ENCODE data around the gene SH2D1B. TPM values are rescaled to one million over a fixed set of nuclear protein-coding genes. Genes with fewer than 3 reads are reported as not detected.
A peak's percentile ranks its signal among the peaks of the same experiment; 100 is the strongest.

The SH2D1B gene
- total RNA-seq (2011; cell fraction: chromatin; rRNA removed; ENCODE audit: low replicate concordance): 4.8 and 6.8 TPM in 2 replicates
- total RNA-seq (2011; cell fraction: nucleolus; rRNA removed): 2.2 and 2.8 TPM in 2 replicates
- total RNA-seq (2011; cell fraction: nucleoplasm; rRNA removed): 4.0 and 5.0 TPM in 2 replicates
- total RNA-seq (2014; rRNA removed): 5.2 and 5.6 TPM in 2 replicates
- total RNA-seq (2014; rRNA removed; fragmentation: Illumina TruSeq; extraction: Trizol): 9.7 and 10.8 TPM in 2 replicates
- 7.9 and 8.3 TPM in 2 replicates for total RNA-seq (2015; rRNA removed; fragmentation: Illumina TruSeq; extraction: Trizol)
- 5.4 and 6.3 TPM in 2 replicates for total RNA-seq (2021)
- 4.8 and 5.7 TPM in 2 replicates for polyA plus RNA-seq (2011; rRNA removed)
- 3.3 and 5.0 TPM in 2 replicates for polyA plus RNA-seq (2011; cell fraction: cytosol; rRNA removed)
- 4.2 and 4.5 TPM in 2 replicates for polyA plus RNA-seq (2011; cell fraction: nucleus; rRNA removed)
- polyA plus RNA-seq (2012): 3.6 and 9.5 TPM in 2 replicates
- polyA plus RNA-seq (2014; fragmentation: Illumina TruSeq; extraction: Trizol): 13.4 and 14.1 TPM in 2 replicates
- 10 to 100 TPM; 17.1 to 19.6 TPM for polyA plus RNA-seq (2014; fragmentation: Nextera tagmentation; extraction: Ambion mirVana)
- polyA plus RNA-seq (2014; rRNA removed): 7.2 and 12.3 TPM in 2 replicates
- polyA minus RNA-seq (2011; rRNA and poly(A)+ RNA removed): 3.4 and 4.4 TPM in 2 replicates
- polyA minus RNA-seq (2011; cell fraction: cytosol; rRNA and poly(A)+ RNA removed): 1.0 and 1.7 TPM in 2 replicates
- 1.3 and 2.6 TPM in 2 replicates for polyA minus RNA-seq (2011; cell fraction: nucleus; rRNA and poly(A)+ RNA removed)
- Bru-seq, nascent RNA: percentile 47 among the genes with signal in this experiment
- BruChase-seq, experiment 1, labeled RNA remaining after a 2-hour chase: percentile 35 among the genes with signal in this experiment
- percentile 34 among the genes with signal in this experiment for BruChase-seq, experiment 2, labeled RNA remaining after a 6-hour chase
- long read RNA-seq, experiment 1, transcript SH2D1B-201 (4 exons, 2,523 nt): major isoform, 12 of 19 reads
- long read RNA-seq, experiment 1, partial matches to known transcripts: 6 of 19 reads
- long read RNA-seq, experiment 1, other reads (novel, unspliced or antisense): 1 of 19 reads
- long read RNA-seq, experiment 2: 0 reads
- long read RNA-seq, experiment 3, transcript SH2D1B-201 (4 exons, 2,523 nt): major isoform, 7 of 8 reads
- long read RNA-seq, experiment 3, partial matches to known transcripts: 0 of 8 reads
- long read RNA-seq, experiment 3, other reads (novel, unspliced or antisense): 1 of 8 reads

- H3K9me3 ChIP-seq (replicated peaks; ENCODE audit: control insufficient read depth, insufficient read depth, low read depth, low read length): no peaks in the 10 kb centered on the region
- ATAC-seq (peak; percentile 76), DNase-seq (ENCODE audit: extremely low read depth in 1 of 4, low spot score in 3 of 4) (peak in 2 of 4 experiments; percentile 68 to 73), FAIRE-seq (peak; percentile 63)
- 25% methylated on average over 3 of the region's 3 CpGs for WGBS (ENCODE audit: insufficient coverage, low coverage, missing lambda C conversion rate)
- intact Hi-C loops (cut with micrococcal nuclease) (no loop called here), in situ Hi-C loops (cut with MboI) (no loop called here)
- H3K36me3 ChIP-seq (ENCODE audit: control insufficient read depth, insufficient read depth, low read length): no peaks in the 10 kb centered on the region
- peak within 1 kb of the TSS in 1 of 2 experiments; percentile 3; a peak in 2 of 4 replicates for H3K9ac ChIP-seq (ENCODE audit: insufficient read depth in 1 of 2, low read depth in 2 of 2, low read length in 2 of 2)
- no TSS peak for BruUV-seq (replicated peaks)
- H3K27ac ChIP-seq (ENCODE audit: extremely low read depth, low read depth, low read length): peak within 1 kb of the TSS; percentile 8; the same call in 1 of the 3 replicates
- no peaks in the 10 kb centered on the region for H3K27me3 ChIP-seq (ENCODE audit: control insufficient read depth in 2 of 2, insufficient read depth in 2 of 2, low read length in 2 of 2)
- ChIA-PET CTCF (ENCODE audit: low intra/inter-chr PET ratio) (no interaction called here), POLR2A (no interaction called here)
- H3K79me2 ChIP-seq (ENCODE audit: control insufficient read depth, insufficient read depth, low read length): no peaks in the 10 kb centered on the region
- peak within 1 kb of the TSS; percentile 68 for H3K4me2 ChIP-seq (ENCODE audit: insufficient read depth, low read length)
- no peak within 1 kb of the TSS for H3K4me3 ChIP-seq
- no peaks in the 10 kb centered on the region for H3K9me1 ChIP-seq (ENCODE audit: control insufficient read depth, insufficient read depth, low read length)
- peaks cover 0 to 35% of the 10 kb centered on the region in 2 experiments; a peak in 3 of 5 replicates for H3K4me1 ChIP-seq (replicated peaks in 1 of 2; ENCODE audit: control insufficient read depth in 2 of 2, insufficient read depth in 2 of 2, low read length in 2 of 2)
- no peaks in the 10 kb centered on the region for H4K20me1 ChIP-seq (replicated peaks; ENCODE audit: control insufficient read depth, insufficient read depth, low read length)
- peak within 1 kb of the TSS; percentile 89 for H2AFZ ChIP-seq (ENCODE audit: low read depth, low read length)
- no peak for TF ChIP-seq ZNF408 (CRISPR knock-in tag; IDR thresholded peaks at IDR 0.05; ENCODE audit: low read depth)
- 0 out of 6 replicates have a peak, but pooled peaks of 1 of the 3 experiments have one; percentile 6 for TF ChIP-seq CTCF (IDR thresholded peaks at IDR 0.05 in 2 of 3, conservative IDR thresholded peaks at IDR 0.05 in 1 of 3; ENCODE audit: insufficient read depth in 2 of 3, low read depth in 1 of 3, low read length in 3 of 3)
- peak in 1 of 2 experiments; percentile 11 for TF ChIP-seq E2F6 (IDR thresholded peaks at IDR 0.05; ENCODE audit: borderline replicate concordance in 1 of 2, extremely low read depth in 1 of 2, insufficient read depth in 1 of 2, insufficient read length in 1 of 2, low read depth in 1 of 2, low read length in 1 of 2, poor library complexity in 1 of 2, severe bottlenecking in 1 of 2)
- TF ChIP-seq FOSL1 (tag; conservative IDR thresholded peaks at IDR 0.05): no peak
- no peak for TF ChIP-seq ZBTB11 (CRISPR knock-in tag; IDR thresholded peaks at IDR 0.05)
- TF ChIP-seq ZNF655 (CRISPR knock-in tag; IDR thresholded peaks at IDR 0.05): no peak
Measured at GRCh38 chr1:162412002-162412401, at the start of gene SH2D1B. Gene SH2D1B (minus strand): TSS chr1:162412136. CDS start chr1:162412016, 120 bp downstream.
